Kidney epithelial cell (primary cell): Measurements from ENCODE around the gene CEP350. TPM values are rescaled to one million over a fixed set of nuclear protein-coding genes. Genes with fewer than 3 reads are reported as not detected.

Experiments used
- DNase-seq: peaks from one replicate; pipeline ENCODE4 v3.0.0-alpha.2; 2010; ENCODE audit warnings: low read depth
- H3K27me3 ChIP-seq: 2 replicates; pipeline ENCODE4 v1.6.0; 2011; ENCODE audit warnings: low read length; ENCODE audit not compliant: control insufficient read depth, insufficient read depth
- H3K36me3 ChIP-seq: 2 replicates; pipeline ENCODE4 v1.5.1; 2011; ENCODE audit warnings: low read length; ENCODE audit not compliant: control insufficient read depth, insufficient read depth
- H3K4me3 ChIP-seq: 2 replicates; pipeline ENCODE4 v1.5.1; 2011; ENCODE audit warnings: low read depth, mild to moderate bottlenecking, control low read depth, low read length
- CTCF ChIP-seq: IDR thresholded peaks from 2 replicates; pipeline ENCODE4 v1.5.1; 2011; ENCODE audit warnings: mild to moderate bottlenecking, moderate library complexity, low read length, control low read depth, inconsistent platforms; ENCODE audit not compliant: insufficient read depth, poor library complexity, severe bottlenecking
- total RNA-seq: library from RNA; depleted of rRNA; stranded (reverse); fragments of >200 nt; gene quantifications from 2 replicates; pipeline ENCODE4 v1.2.3, GENCODE V29; 2015

Gene CEP350
- total RNA-seq, 1 donor from 2014 or later, result 24.9 TPM

GRCh38 chr1:180160357-180160756 is 205.7 kb downstream of the CEP350 start:
- no peak overlapping the region for H3K4me3 ChIP-seq
- TF ChIP-seq CTCF, result no peak
- no peaks in the 10 kb centered on the region for H3K36me3 ChIP-seq
- DNase-seq, result no peak
- no peaks in the 10 kb centered on the region for H3K27me3 ChIP-seq

- H3K36me3 ChIP-seq, result no peaks in the 10 kb centered on the region
- no peak overlapping the region for H3K4me3 ChIP-seq
- H3K27me3 ChIP-seq, result no peaks in the 10 kb centered on the region
- no peak for TF ChIP-seq CTCF
- DNase-seq, result no peak
These were observed 208.4 kb downstream of the CEP350 start for GRCh38 chr1:180163041-180163440.

Other genes with a start within 250 kb of the CEP350 start
- gene FAM163A, start 211.5 kb upstream of the CEP350 start, total RNA-seq, result 0.17 and 0.21 TPM in 2 replicates
- 52.9 and 64.1 TPM in 2 replicates for gene TOR1AIP2, start 77.0 kb upstream of the CEP350 start, total RNA-seq
- gene TOR1AIP1, start 72.5 kb upstream of the CEP350 start, total RNA-seq, result 43.0 and 49.2 TPM in 2 replicates
- 202 and 225 TPM in 2 replicates for gene QSOX1, start 200.1 kb downstream of the CEP350 start, total RNA-seq